HepG2 (cell line): ENCODE results near the gene GAREM1. TPM values are rescaled to one million over a fixed set of nuclear protein-coding genes. Genes with fewer than 3 reads are reported as not detected.
A peak's percentile ranks its signal among the peaks of the same experiment; 100 is the strongest.

Source experiments
- CBX1 ChIP-seq: IDR thresholded peaks from one replicate; pipeline ENCODE4 v1.6.1; 2016; ENCODE audit warnings: antibody characterized with exemption, low read depth
- CREM ChIP-seq, 2 experiments: sonication (generic) in 1 of 2; formaldehyde crosslinking in 1 of 2; IDR thresholded peaks; 2 replicates each; pipeline versions ENCODE4 v1.4.0 to v1.6.1; 2016 to 2020; ENCODE audit warnings: antibody characterized with exemption in 1 of 2, mild to moderate bottlenecking in 1 of 2, missing genetic modification reagents in 1 of 2
- ERF ChIP-seq: IDR thresholded peaks from 2 replicates; pipeline ENCODE4 v1.6.1; 2018; ENCODE audit warnings: missing biosample characterization, missing genetic modification reagents
- ETS1 ChIP-seq: sonication (generic); formaldehyde crosslinking; IDR thresholded peaks from 2 replicates; pipeline ENCODE4 v1.4.0; 2020; ENCODE audit warnings: missing genetic modification reagents
- FOXO1 ChIP-seq: sonication (generic); formaldehyde crosslinking; IDR thresholded peaks from 2 replicates; pipeline ENCODE4 v1.4.0; 2020; ENCODE audit warnings: missing genetic modification reagents
- GMEB1 ChIP-seq: sonication (generic); formaldehyde crosslinking; IDR thresholded peaks from 2 replicates; pipeline ENCODE4 v1.5.1; 2020; ENCODE audit warnings: missing genetic modification reagents, mild to moderate bottlenecking, borderline replicate concordance
- MAFG ChIP-seq: sonication (generic); formaldehyde crosslinking; IDR thresholded peaks from 2 replicates; pipeline ENCODE4 v1.5.1; 2020; ENCODE audit warnings: mild to moderate bottlenecking, missing genetic modification reagents
- MIXL1 ChIP-seq: IDR thresholded peaks from 2 replicates; pipeline ENCODE4 v1.6.1; 2016
- MLLT10 ChIP-seq: sonication (generic); formaldehyde crosslinking; IDR thresholded peaks from 2 replicates; pipeline ENCODE4 v1.4.0; 2020; ENCODE audit warnings: missing genetic modification reagents
- MTA3 ChIP-seq: sonication (generic); formaldehyde crosslinking; IDR thresholded peaks from 2 replicates; pipeline ENCODE4 v1.4.0; 2020; ENCODE audit warnings: missing genetic modification reagents
- MXD1 ChIP-seq: sonication (generic); formaldehyde crosslinking; IDR thresholded peaks from 2 replicates; pipeline ENCODE4 v1.4.0; 2020; ENCODE audit warnings: mild to moderate bottlenecking, missing genetic modification reagents
- NFYC ChIP-seq: IDR thresholded peaks from 2 replicates; pipeline ENCODE4 v1.6.1; 2016; ENCODE audit warnings: missing genetic modification reagents, missing compliant biosample characterization
- PAF1 ChIP-seq: IDR thresholded peaks from 2 replicates; pipeline ENCODE4 v1.6.1; 2016; ENCODE audit warnings: missing genetic modification reagents, missing compliant biosample characterization
- RNF2 ChIP-seq: fragments of 450-650 bp; conservative IDR thresholded peaks from 2 replicates; pipeline ENCODE4 v1.6.1; 2016; ENCODE audit warnings: low read depth
- SCMH1 ChIP-seq: sonication (generic); formaldehyde crosslinking; IDR thresholded peaks from 2 replicates; pipeline ENCODE4 v1.9.0; 2021; ENCODE audit warnings: missing genetic modification reagents, mild to moderate bottlenecking, borderline replicate concordance
- SMAD9 ChIP-seq: sonication (generic); formaldehyde crosslinking; IDR thresholded peaks from 2 replicates; pipeline ENCODE4 v1.5.1; 2020; ENCODE audit warnings: mild to moderate bottlenecking, missing genetic modification reagents
- TFE3 ChIP-seq: IDR thresholded peaks from 2 replicates; pipeline ENCODE4 v1.6.1; 2016
- U2AF1 ChIP-seq: fragments of 200-400 bp; formaldehyde crosslinking; optimal IDR thresholded peaks from 2 replicates; pipeline ENCODE3; 2017; ENCODE audit warnings: mild to moderate bottlenecking, low read depth, low read length
- XRCC5 ChIP-seq: fragments of 200-400 bp; formaldehyde crosslinking; optimal IDR thresholded peaks from 2 replicates; pipeline ENCODE3; 2017; ENCODE audit warnings: mild to moderate bottlenecking, low read length
- ZFP91 ChIP-seq: sonication (generic); formaldehyde crosslinking; IDR thresholded peaks from 2 replicates; pipeline ENCODE4 v1.9.0; 2022; ENCODE audit warnings: missing genetic modification reagents, mild to moderate bottlenecking, borderline replicate concordance
- ZNF569 ChIP-seq: sonication (generic); formaldehyde crosslinking; IDR thresholded peaks from 2 replicates; pipeline ENCODE4 v1.5.0; 2020; ENCODE audit warnings: mild to moderate bottlenecking, missing genetic modification reagents, moderate library complexity, borderline replicate concordance
- ZNF580 ChIP-seq: IDR thresholded peaks from 2 replicates; pipeline ENCODE4 v1.6.1; 2016; ENCODE audit warnings: low read depth, borderline replicate concordance
- ZNF724P ChIP-seq: sonication (generic); formaldehyde crosslinking; IDR thresholded peaks from 2 replicates; pipeline ENCODE4 v1.8.0; 2022; ENCODE audit warnings: missing genetic modification reagents, borderline replicate concordance
- ZNF768 ChIP-seq: sonication (generic); formaldehyde crosslinking; IDR thresholded peaks from 2 replicates; pipeline ENCODE4 v1.4.0; 2020; ENCODE audit warnings: missing genetic modification reagents
- polyA plus RNA-seq, 8 experiments: library from polyadenylated mRNA; depleted of rRNA in 3 of 8; stranded (reverse) in 7 of 8; unstranded in 1 of 8; fragments of >200 nt; fragmentation: Illumina TruSeq in 4 of 8; extraction: Trizol in 4 of 8; gene quantifications; 2 replicates each; pipeline versions ENCODE4 v1.2.1 to v1.2.3, GENCODE V29; 2011 to 2016; ENCODE audit warnings: low read depth in 4 of 8, missing spikeins in 1 of 8, mixed read lengths in 1 of 8; ENCODE audit not compliant: insufficient read depth in 1 of 8
- total RNA-seq, 5 experiments: library from RNA; depleted of rRNA; stranded (reverse); fragments of >200 nt; fragmentation: Illumina TruSeq; extraction: Trizol; gene quantifications; 2 replicates each; pipeline ENCODE4 v1.2.3, GENCODE V29; 2016; ENCODE audit warnings: low read depth in 1 of 5

The GAREM1 gene
- total and polyA plus RNA-seq, 2 of the 13 experiments (the other 11 are each of a cell fraction or from before 2014, with no cell fraction given) = 2.5 to 2.9 TPM

GRCh38 chr18:32470714-32471633 is at the start of gene GAREM1 (continued):
- peak; percentile 60; the same call in 1 of the 2 replicates for TF ChIP-seq ZFP91
- no peak for TF ChIP-seq NFYC (CRISPR knock-in tag)
- TF ChIP-seq FOXO1 (CRISPR knock-in tag) = peak; percentile 64
- TF ChIP-seq PAF1 (CRISPR knock-in tag) = no peak
- TF ChIP-seq SMAD9 (CRISPR knock-in tag) = no peak
- TF ChIP-seq SCMH1 (CRISPR knock-in tag) = no peak
- TF ChIP-seq MXD1 (CRISPR knock-in tag) = no peak
- no peak for TF ChIP-seq ZNF768
- no peak for TF ChIP-seq MIXL1
- TF ChIP-seq GMEB1 (CRISPR knock-in tag) = peak; percentile 28; the same call in 1 of the 2 replicates
- no peak for TF ChIP-seq MLLT10 (CRISPR knock-in tag)
- TF ChIP-seq MAFG = no peak
- no peak for TF ChIP-seq MTA3
- no peak for TF ChIP-seq ZNF724P
- no peak for TF ChIP-seq ETS1
- peak; percentile 45 for TF ChIP-seq CBX1
- no peak for TF ChIP-seq ZNF569 (CRISPR knock-in tag)
- TF ChIP-seq RNF2 = peak; percentile 59
- no peak for TF ChIP-seq U2AF1
- peak; percentile 60 for TF ChIP-seq XRCC5
- peak; percentile 11; the same call in 1 of the 2 replicates for TF ChIP-seq ZNF580 (CRISPR knock-in tag)
- TF ChIP-seq ERF (CRISPR knock-in tag) = peak; percentile 61; the same call in 1 of the 2 replicates
- TF ChIP-seq CREM (IDR thresholded peaks at IDR 0.05) = no peak
- no peak for TF ChIP-seq CREM (CRISPR knock-in tag; IDR thresholded peaks at IDR 0.05)
- no peak for TF ChIP-seq TFE3
